OCI-LY7 (cell line): Measurements from ENCODE around the gene IQSEC1. TPM values are rescaled to one million over a fixed set of nuclear protein-coding genes. Genes with fewer than 3 reads are reported as not detected.

Source experiments
- BruUV-seq: library from RNA; stranded (reverse); fragments of 400-500 nt; replicated peaks from 2 replicates; lab custom pipeline; 2021; lab: Mats Ljungman, UMichigan
- CTCF ChIA-PET: fragments of 300-600 bp; sonication (Branson Sonifier 250); formaldehyde crosslinking; loops from one replicate; lab custom pipeline; 2022; ENCODE audit warnings: antibody characterized with exemption; ENCODE audit not compliant: unreplicated experiment; lab: Charles Lee
- POLR2A ChIA-PET: fragments of 300-600 bp; sonication (Branson Sonifier 250); formaldehyde crosslinking; loops from one replicate; lab custom pipeline; 2022; ENCODE audit warnings: antibody characterized with exemption; lab: Charles Lee
- DNase-seq: peaks from one replicate; pipeline ENCODE4 v3.0.0-alpha.2; 2015; ENCODE audit warnings: low spot score
- H2AFZ ChIP-seq: fragments of 200-600 bp; sonication (generic), shearing (Covaris generic); 2 replicates; pipeline ENCODE4 v1.6.1; 2014; ENCODE audit warnings: mild to moderate bottlenecking, antibody characterized with exemption, low read length, moderate library complexity
- H3K27ac ChIP-seq: fragments of 200-600 bp; sonication (generic); 2 replicates; pipeline ENCODE4 v1.5.1; 2014; ENCODE audit warnings: mixed run types, low read depth, mild to moderate bottlenecking, moderate library complexity, low read length, inconsistent platforms; ENCODE audit not compliant: poor library complexity, severe bottlenecking
- H3K36me3 ChIP-seq: fragments of 200-600 bp; sonication (generic); 2 replicates; pipeline ENCODE4 v1.6.1; 2014; ENCODE audit warnings: mild to moderate bottlenecking, antibody characterized with exemption, low read length, moderate library complexity, mixed read lengths; ENCODE audit not compliant: insufficient read depth
- H3K4me1 ChIP-seq: fragments of 200-600 bp; sonication (generic); 2 replicates; pipeline ENCODE4 v1.5.1; 2014; ENCODE audit warnings: mild to moderate bottlenecking, low read length; ENCODE audit not compliant: insufficient read depth, poor library complexity, severe bottlenecking
- H3K4me2 ChIP-seq: fragments of 200-600 bp; sonication (generic); 2 replicates; pipeline ENCODE4 v1.6.1; 2014; ENCODE audit warnings: mild to moderate bottlenecking, low read length
- H3K4me3 ChIP-seq: fragments of 200-600 bp; sonication (generic); 2 replicates; pipeline ENCODE4 v1.5.1; 2014; ENCODE audit warnings: mild to moderate bottlenecking, low read depth, low read length; ENCODE audit not compliant: poor library complexity, severe bottlenecking
- H3K79me2 ChIP-seq: fragments of 200-600 bp; sonication (generic); 2 replicates; pipeline ENCODE4 v1.6.1; 2016; ENCODE audit warnings: low read depth, mild to moderate bottlenecking, low read length, moderate library complexity, mixed read lengths; ENCODE audit not compliant: insufficient read depth
- H3K9me2 ChIP-seq: fragments of 200-600 bp; sonication (generic); 2 replicates; pipeline ENCODE4 v1.6.1; 2016; ENCODE audit warnings: mild to moderate bottlenecking, low read length, mixed read lengths; ENCODE audit not compliant: insufficient read depth
- H3K9me3 ChIP-seq: fragments of 200-600 bp; sonication (generic); 2 replicates; pipeline ENCODE4 v1.6.1; 2014; ENCODE audit warnings: mild to moderate bottlenecking, mixed run types, low read length, mixed read lengths
- H4K20me1 ChIP-seq: fragments of 200-600 bp; sonication (generic); 2 replicates; pipeline ENCODE4 v1.6.1; 2014; ENCODE audit warnings: mild to moderate bottlenecking, antibody characterized with exemption, low read length, moderate library complexity, mixed read lengths; ENCODE audit not compliant: insufficient read depth
- EZH2phosphoT487 ChIP-seq: fragments of 200-600 bp; sonication (generic); IDR thresholded peaks from 2 replicates; pipeline ENCODE4 v1.6.1; 2018; ENCODE audit warnings: low read depth, borderline replicate concordance, mild to moderate bottlenecking, mixed run types, antibody characterized with exemption, low read length, moderate library complexity, mixed read lengths
- intact Hi-C: fragments of 100-400 bp; cut with micrococcal nuclease; formaldehyde crosslinking; loops from one replicate; pipeline ENCODE4 v1.10.0; 2022; ENCODE audit not compliant: unreplicated experiment
- total RNA-seq, 2 experiments: library from RNA; depleted of rRNA in 1 of 2; stranded (reverse); fragments of >200 nt in 1 of 2; shearing (Covaris generic) in 1 of 2; gene quantifications; 2 replicates each; pipeline ENCODE4 v1.2.3, GENCODE V29; 2014 to 2022
- TF ChIP-seq, protein P1 (sequence below): fragments of 200-600 bp; sonication (generic); conservative IDR thresholded peaks from 2 replicates; pipeline ENCODE4 v1.5.1; 2014; ENCODE audit warnings: mild to moderate bottlenecking, antibody characterized with exemption, low read length, moderate library complexity, mixed read lengths

Gene IQSEC1
- total RNA-seq, 2 experiments from 2014 or later = 25.2 to 70.1 TPM

DNA sequence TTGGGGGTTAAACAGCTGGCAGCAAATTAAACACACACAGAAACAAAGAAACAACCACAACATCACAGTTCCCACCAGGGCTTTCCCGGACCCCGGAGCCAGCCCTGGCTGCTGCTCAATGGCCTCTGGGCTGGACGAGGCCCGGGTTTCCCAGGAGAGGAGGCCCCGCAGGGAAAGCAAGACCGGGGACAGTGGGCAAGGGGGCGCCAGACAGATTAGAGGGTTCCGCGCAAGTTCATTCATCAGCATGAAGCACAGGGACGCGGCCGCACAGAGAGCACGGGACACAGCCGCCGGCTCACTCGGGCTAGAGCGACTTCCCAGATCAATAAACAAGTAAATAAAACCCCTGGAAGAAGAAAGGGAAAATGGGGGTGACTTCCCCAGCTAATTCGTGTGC is 165.5 kb downstream of the IQSEC1 start:
- H3K27ac ChIP-seq = no peak overlapping the region
- no peak overlapping the region for H3K4me3 ChIP-seq
- H2AFZ ChIP-seq = no peak overlapping the region
- BruUV-seq = no TSS peak
- H3K4me1 ChIP-seq = peaks cover 3% of the 10 kb centered on the region
- ChIA-PET CTCF (interaction anchor here (0.6 kb wide), 1 partner anchor 16 kb away, joined by 3 read pairs; no protein-coding TSS in a partner anchor), POLR2A (no interaction called here)
- no peaks in the 10 kb centered on the region for H3K9me2 ChIP-seq
- TF ChIP-seq, protein P1, sequence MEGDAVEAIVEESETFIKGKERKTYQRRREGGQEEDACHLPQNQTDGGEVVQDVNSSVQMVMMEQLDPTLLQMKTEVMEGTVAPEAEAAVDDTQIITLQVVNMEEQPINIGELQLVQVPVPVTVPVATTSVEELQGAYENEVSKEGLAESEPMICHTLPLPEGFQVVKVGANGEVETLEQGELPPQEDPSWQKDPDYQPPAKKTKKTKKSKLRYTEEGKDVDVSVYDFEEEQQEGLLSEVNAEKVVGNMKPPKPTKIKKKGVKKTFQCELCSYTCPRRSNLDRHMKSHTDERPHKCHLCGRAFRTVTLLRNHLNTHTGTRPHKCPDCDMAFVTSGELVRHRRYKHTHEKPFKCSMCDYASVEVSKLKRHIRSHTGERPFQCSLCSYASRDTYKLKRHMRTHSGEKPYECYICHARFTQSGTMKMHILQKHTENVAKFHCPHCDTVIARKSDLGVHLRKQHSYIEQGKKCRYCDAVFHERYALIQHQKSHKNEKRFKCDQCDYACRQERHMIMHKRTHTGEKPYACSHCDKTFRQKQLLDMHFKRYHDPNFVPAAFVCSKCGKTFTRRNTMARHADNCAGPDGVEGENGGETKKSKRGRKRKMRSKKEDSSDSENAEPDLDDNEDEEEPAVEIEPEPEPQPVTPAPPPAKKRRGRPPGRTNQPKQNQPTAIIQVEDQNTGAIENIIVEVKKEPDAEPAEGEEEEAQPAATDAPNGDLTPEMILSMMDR = no peak
- no peak for TF ChIP-seq EZH2phosphoT487
- H3K36me3 ChIP-seq = peaks cover 82% of the 10 kb centered on the region; the same call in 1 of the 2 replicates
- H3K79me2 ChIP-seq = no peaks in the 10 kb centered on the region
- H4K20me1 ChIP-seq = no peaks in the 10 kb centered on the region
- intact Hi-C loops = no loop called here
- no peaks in the 10 kb centered on the region for H3K9me3 ChIP-seq
- DNase-seq = no peak
- H3K4me2 ChIP-seq = no peak overlapping the region

DNA sequence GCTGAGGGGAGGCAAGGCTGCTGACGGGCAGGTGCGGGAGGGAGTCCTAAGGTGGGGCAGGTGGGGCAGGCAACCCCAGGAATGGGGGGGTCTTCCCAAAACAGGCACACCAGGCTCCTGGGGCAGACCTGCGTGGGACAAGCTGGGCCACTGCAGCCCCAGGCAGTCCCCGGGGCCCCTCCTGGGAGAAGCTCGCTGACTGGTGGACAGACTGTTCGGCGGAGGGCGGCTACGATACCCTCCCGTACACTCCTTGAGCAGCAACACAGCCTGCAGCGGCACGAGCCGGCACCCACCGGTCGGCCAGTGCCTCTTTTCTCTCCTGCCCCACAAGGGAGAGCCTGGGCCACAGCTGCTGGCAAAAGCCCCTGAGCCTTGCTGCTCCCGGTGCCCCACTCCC is 165.9 kb downstream of the IQSEC1 start:
- H3K4me3 ChIP-seq = no peak overlapping the region
- no peaks in the 10 kb centered on the region for H3K79me2 ChIP-seq
- H4K20me1 ChIP-seq = no peaks in the 10 kb centered on the region
- no peaks in the 10 kb centered on the region for H3K9me2 ChIP-seq
- ChIA-PET CTCF (no interaction called here), POLR2A (no interaction called here)
- H3K4me2 ChIP-seq = no peak overlapping the region
- H3K4me1 ChIP-seq = peaks cover 3% of the 10 kb centered on the region
- no peak overlapping the region for H2AFZ ChIP-seq
- intact Hi-C loops = no loop called here
- no TSS peak for BruUV-seq
- no peaks in the 10 kb centered on the region for H3K9me3 ChIP-seq
- H3K36me3 ChIP-seq = peaks cover 80% of the 10 kb centered on the region; the same call in 1 of the 2 replicates
- H3K27ac ChIP-seq = no peak overlapping the region
- DNase-seq = no peak
- TF ChIP-seq EZH2phosphoT487 = no peak
- TF ChIP-seq, protein P1 = no peak

DNA sequence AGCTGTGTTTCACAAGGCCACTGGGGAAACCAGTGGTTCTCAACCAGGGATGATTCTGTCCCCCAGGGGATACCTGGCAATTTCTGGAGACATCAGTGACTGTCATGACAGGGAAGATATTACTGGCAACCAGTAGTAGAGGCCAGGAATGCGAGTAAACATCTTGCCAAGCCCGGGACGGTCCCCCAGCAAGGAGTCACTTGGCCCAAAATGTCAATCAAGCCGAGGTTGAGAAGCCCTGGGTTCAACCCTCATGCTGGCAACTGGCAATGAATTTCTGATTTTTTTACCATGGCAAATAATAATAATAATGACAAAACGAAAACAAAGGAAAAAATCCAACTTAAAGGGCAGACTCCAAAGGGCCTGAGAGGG is 166.3 kb downstream of the IQSEC1 start:
- Histone ChIP-seq H3K9me2 (no peaks in the 10 kb centered on the region), H2AFZ (no peak overlapping the region), H3K9me3 (no peaks in the 10 kb centered on the region), H4K20me1 (no peaks in the 10 kb centered on the region), H3K27ac (no peak overlapping the region), H3K36me3 (peaks cover 76% of the 10 kb centered on the region; the same call in 1 of the 2 replicates), H3K4me1 (peaks cover 7% of the 10 kb centered on the region), H3K4me2 (no peak overlapping the region), H3K79me2 (no peaks in the 10 kb centered on the region), H3K4me3 (no peak overlapping the region)
- no peak for DNase-seq
- BruUV-seq = no TSS peak
- ChIA-PET POLR2A (no interaction called here), CTCF (no interaction called here)
- no peak for TF ChIP-seq EZH2phosphoT487
- TF ChIP-seq, protein P1 = no peak
- intact Hi-C loops = no loop called here
